WTC11 (cell line): ENCODE results near the gene PHLPP1. TPM values are rescaled to one million over a fixed set of nuclear protein-coding genes. Genes with fewer than 3 reads are reported as not detected.

Source experiments
- AFF4 ChIP-seq: sonication (generic); formaldehyde crosslinking; IDR thresholded peaks from 2 replicates; pipeline ENCODE4 v1.8.1; 2023; ENCODE audit warnings: mild to moderate bottlenecking, missing genetic modification reagents, borderline replicate concordance
- CREM ChIP-seq: sonication (generic); formaldehyde crosslinking; IDR thresholded peaks from 2 replicates; pipeline ENCODE4 v1.8.1; 2022; ENCODE audit warnings: mild to moderate bottlenecking, missing genetic modification reagents, moderate library complexity
- E2F4 ChIP-seq: sonication (generic); formaldehyde crosslinking; IDR thresholded peaks from 2 replicates; pipeline ENCODE4 v1.8.1; 2022; ENCODE audit warnings: low read depth, mild to moderate bottlenecking, moderate library complexity, missing genetic modification reagents, borderline replicate concordance
- ERG ChIP-seq: fragments of 250-450 bp; sonication (Bioruptor Pico); IDR thresholded peaks from 2 replicates; pipeline ENCODE4 v1.8.0; 2021; ENCODE audit warnings: mild to moderate bottlenecking
- ETV6 ChIP-seq: sonication (generic); formaldehyde crosslinking; IDR thresholded peaks from 2 replicates; pipeline ENCODE4 v1.8.1; 2022; ENCODE audit warnings: mild to moderate bottlenecking, missing genetic modification reagents
- FOXP1 ChIP-seq: sonication (generic); formaldehyde crosslinking; IDR thresholded peaks from 2 replicates; pipeline ENCODE4 v1.8.0; 2022; ENCODE audit warnings: missing genetic modification reagents, mild to moderate bottlenecking, moderate library complexity, borderline replicate concordance
- FOXP4 ChIP-seq: sonication (generic); formaldehyde crosslinking; IDR thresholded peaks from 2 replicates; pipeline ENCODE4 v1.8.0; 2022; ENCODE audit warnings: mild to moderate bottlenecking, missing genetic modification reagents
- GABPB1 ChIP-seq: sonication (generic); formaldehyde crosslinking; IDR thresholded peaks from 2 replicates; pipeline ENCODE4 v1.8.1; 2023; ENCODE audit warnings: mild to moderate bottlenecking, missing genetic modification reagents
- MLX ChIP-seq: sonication (generic); formaldehyde crosslinking; IDR thresholded peaks from 2 replicates; pipeline ENCODE4 v1.8.1; 2023; ENCODE audit warnings: mild to moderate bottlenecking, missing genetic modification reagents, moderate library complexity
- NFE2L1 ChIP-seq: sonication (generic); formaldehyde crosslinking; IDR thresholded peaks from 2 replicates; pipeline ENCODE4 v1.8.1; 2023; ENCODE audit warnings: missing genetic modification reagents
- NR1H2 ChIP-seq: sonication (generic); formaldehyde crosslinking; IDR thresholded peaks from 2 replicates; pipeline ENCODE4 v1.9.0; 2021; ENCODE audit warnings: mild to moderate bottlenecking, moderate library complexity, missing genetic modification reagents
- NR2C2 ChIP-seq: sonication (generic); formaldehyde crosslinking; IDR thresholded peaks from 2 replicates; pipeline ENCODE4 v1.8.0; 2022; ENCODE audit warnings: mild to moderate bottlenecking, missing genetic modification reagents
- NR3C1 ChIP-seq: sonication (generic); formaldehyde crosslinking; conservative IDR thresholded peaks from 2 replicates; pipeline ENCODE4 v1.8.1; 2023; ENCODE audit warnings: low read depth, mild to moderate bottlenecking, missing genetic modification reagents
- OVOL2 ChIP-seq: fragments of 250-450 bp; sonication (Bioruptor Pico); IDR thresholded peaks from 2 replicates; pipeline ENCODE4 v1.9.0; 2021; ENCODE audit warnings: mild to moderate bottlenecking, borderline replicate concordance
- RELA ChIP-seq: sonication (generic); formaldehyde crosslinking; IDR thresholded peaks from 2 replicates; pipeline ENCODE4 v1.8.1; 2022; ENCODE audit warnings: missing genetic modification reagents, mild to moderate bottlenecking, borderline replicate concordance
- SOX15 ChIP-seq: fragments of 250-450 bp; sonication (Bioruptor Pico); IDR thresholded peaks from 2 replicates; pipeline ENCODE4 v1.9.0; 2021; ENCODE audit warnings: mild to moderate bottlenecking
- SP1 ChIP-seq: sonication (generic); formaldehyde crosslinking; conservative IDR thresholded peaks from 2 replicates; pipeline ENCODE4 v1.8.1; 2022; ENCODE audit warnings: missing genetic modification reagents
- ZBTB21 ChIP-seq: sonication (generic); formaldehyde crosslinking; IDR thresholded peaks from 2 replicates; pipeline ENCODE4 v1.8.1; 2023; ENCODE audit warnings: mild to moderate bottlenecking, missing genetic modification reagents, borderline replicate concordance
- ZNF138 ChIP-seq: sonication (generic); formaldehyde crosslinking; conservative IDR thresholded peaks from 2 replicates; pipeline ENCODE4 v1.8.1; 2022; ENCODE audit warnings: mild to moderate bottlenecking, moderate library complexity, missing genetic modification reagents
- ZNF219 ChIP-seq: sonication (generic); formaldehyde crosslinking; IDR thresholded peaks from 2 replicates; pipeline ENCODE4 v1.8.0; 2023; ENCODE audit warnings: missing genetic modification reagents, mild to moderate bottlenecking, borderline replicate concordance
- ZNF232 ChIP-seq: sonication (generic); formaldehyde crosslinking; IDR thresholded peaks from 2 replicates; pipeline ENCODE4 v1.8.0; 2022; ENCODE audit warnings: mild to moderate bottlenecking, missing genetic modification reagents
- ZNF281 ChIP-seq: sonication (generic); formaldehyde crosslinking; IDR thresholded peaks from 2 replicates; pipeline ENCODE4 v1.8.0; 2023; ENCODE audit warnings: mild to moderate bottlenecking, missing genetic modification reagents
- total RNA-seq: library from RNA; stranded (reverse); gene quantifications from 3 replicates; pipeline ENCODE4 v1.2.3, GENCODE V29; 2021

The PHLPP1 gene
- total RNA-seq, 1 experiment from 2014 or later: 52.0 TPM

- TF ChIP-seq ZNF281 (CRISPR knock-in tag) (no peak), E2F4 (CRISPR knock-in tag) (no peak), AFF4 (CRISPR knock-in tag) (no peak), NFE2L1 (peak; percentile 41; the same call in 1 of the 2 replicates), NR3C1 (CRISPR knock-in tag) (no peak), ERG (CRISPR knock-in tag) (no peak), SOX15 (CRISPR knock-in tag) (no peak), ZNF232 (CRISPR knock-in tag) (no peak), ZNF138 (CRISPR knock-in tag) (no peak), NR1H2 (CRISPR knock-in tag) (no peak), ETV6 (CRISPR knock-in tag) (peak; percentile 57; the same call in 1 of the 2 replicates), FOXP1 (CRISPR knock-in tag) (0 out of 2 replicates have a peak, but pooled peaks have one; percentile 57), MLX (CRISPR knock-in tag) (no peak), RELA (no peak), NR2C2 (CRISPR knock-in tag) (no peak), ZBTB21 (CRISPR knock-in tag) (peak; percentile 55; the same call in 1 of the 2 replicates), SP1 (CRISPR knock-in tag) (peak; percentile 59), ZNF219 (no peak), OVOL2 (CRISPR knock-in tag) (no peak), GABPB1 (CRISPR knock-in tag) (no peak), FOXP4 (CRISPR knock-in tag) (no peak), CREM (CRISPR knock-in tag) (peak; percentile 52; the same call in 1 of the 2 replicates)
Measured at GRCh38 chr18:62714671-62715435, 488 bp upstream of the PHLPP1 start (continued).
